GM21381 (cell line): ENCODE results near the gene ITGAL.
A peak's percentile ranks its signal among the peaks of the same experiment; 100 is the strongest.

Experiments
- ATAC-seq: cut with Tn5 transposase; IDR thresholded peaks from one replicate; pipeline ENCODE4 v1.9.1; 2021; ENCODE audit warnings: mild to moderate bottlenecking, moderate library complexity; ENCODE audit not compliant: unreplicated experiment

Gene ITGAL

GRCh38 chr16:30541502-30542329 lies 69.2 kb downstream of the ITGAL start:
- ATAC-seq: no peak

- no peak for ATAC-seq
Observed at GRCh38 chr16:30543067-30543466, 70.5 kb downstream of the ITGAL start.

GRCh38 chr16:30546115-30546514 lies 73.6 kb downstream of the ITGAL start:
- ATAC-seq: no peak

- ATAC-seq: no peak
Observed at GRCh38 chr16:30548416-30549253, 76.1 kb downstream of the ITGAL start.

GRCh38 chr16:30551781-30552180 lies 79.2 kb downstream of the ITGAL start:
- ATAC-seq: no peak

GRCh38 chr16:30552956-30553355 lies 80.4 kb downstream of the ITGAL start:
- no peak for ATAC-seq

GRCh38 chr16:30553393-30553899 lies 80.9 kb downstream of the ITGAL start:
- no peak for ATAC-seq

- no peak for ATAC-seq
Observed at GRCh38 chr16:30554557-30555314, 82.2 kb downstream of the ITGAL start.

- ATAC-seq: no peak
Observed at GRCh38 chr16:30555315-30556124, 83.0 kb downstream of the ITGAL start.

- no peak for ATAC-seq
Observed at GRCh38 chr16:30556125-30556473, 83.6 kb downstream of the ITGAL start.

GRCh38 chr16:30557707-30557956 lies 85.1 kb downstream of the ITGAL start:
- peak; percentile 1 for ATAC-seq

- ATAC-seq: peak; percentile 85
Observed at GRCh38 chr16:30557957-30558788, 85.6 kb downstream of the ITGAL start, which contains the start of gene ZNF764. Gene ZNF764, minus strand, starts transcription at chr16:30558374. Its CDS starts 192 bp downstream, at chr16:30558182.

- ATAC-seq: no peak
Observed at GRCh38 chr16:30558789-30559377, 86.3 kb downstream of the ITGAL start.

- ATAC-seq: no peak
Observed at GRCh38 chr16:30559690-30560089, 87.1 kb downstream of the ITGAL start.

- ATAC-seq: no peak
Observed at GRCh38 chr16:30561089-30561816, 88.7 kb downstream of the ITGAL start.

- ATAC-seq: no peak
Observed at GRCh38 chr16:30562021-30562420, 89.5 kb downstream of the ITGAL start.

- no peak for ATAC-seq
Observed at GRCh38 chr16:30565526-30565925, 93.0 kb downstream of the ITGAL start.

- ATAC-seq: no peak
Observed at GRCh38 chr16:30565984-30566383, 93.4 kb downstream of the ITGAL start.

GRCh38 chr16:30566531-30566930 lies 94.0 kb downstream of the ITGAL start:
- ATAC-seq: no peak
